Osteoblast (primary cell): ENCODE results near the gene DMBT1. TPM values are rescaled to one million over a fixed set of nuclear protein-coding genes. Genes with fewer than 3 reads are reported as not detected.

Source experiments
- DNase-seq: peaks from one replicate; pipeline ENCODE4 v3.0.0; 2011; ENCODE audit warnings: low spot score, mixed read lengths; ENCODE audit not compliant: insufficient read length; ENCODE audit errors: missing footprints
- H2AFZ ChIP-seq: 2 replicates; pipeline ENCODE4 v1.6.0; 2011; ENCODE audit warnings: mild to moderate bottlenecking, low read length
- H3K27ac ChIP-seq: 2 replicates; pipeline ENCODE4 v1.5.1; 2011; ENCODE audit warnings: mild to moderate bottlenecking, low read depth, low read length, moderate library complexity
- H3K27me3 ChIP-seq: 2 replicates; pipeline ENCODE4 v1.6.0; 2012; ENCODE audit warnings: mild to moderate bottlenecking, control low read depth, inconsistent platforms, low read length, moderate library complexity; ENCODE audit not compliant: insufficient read depth
- H3K36me3 ChIP-seq: 2 replicates; pipeline ENCODE4 v1.5.1; 2011; ENCODE audit warnings: mild to moderate bottlenecking, low read length, control low read depth, moderate library complexity; ENCODE audit not compliant: insufficient read depth
- H3K4me1 ChIP-seq: 2 replicates; pipeline ENCODE4 v1.5.1; 2011; ENCODE audit warnings: mild to moderate bottlenecking, low read length, control low read depth, moderate library complexity; ENCODE audit not compliant: insufficient read depth
- H3K4me2 ChIP-seq: 2 replicates; pipeline ENCODE4 v1.6.0; 2011; ENCODE audit warnings: mild to moderate bottlenecking, low read length; ENCODE audit not compliant: insufficient read depth
- H3K4me3 ChIP-seq: fragments of 200-600 bp; sonication (generic); 3 replicates; pipeline ENCODE4 v1.5.1; 2012; ENCODE audit warnings: mild to moderate bottlenecking, low read length, inconsistent platforms; ENCODE audit not compliant: insufficient read depth
- H3K79me2 ChIP-seq: 2 replicates; pipeline ENCODE4 v1.6.0; 2012; ENCODE audit warnings: mild to moderate bottlenecking, low read length, control low read depth, inconsistent platforms; ENCODE audit not compliant: insufficient read depth
- H3K9me3 ChIP-seq: 2 replicates; pipeline ENCODE4 v1.5.1; 2011; ENCODE audit warnings: low read depth, low read length, control low read depth
- H4K20me1 ChIP-seq: 2 replicates; pipeline ENCODE4 v1.6.0; 2012; ENCODE audit warnings: mild to moderate bottlenecking, low read length, control low read depth; ENCODE audit not compliant: insufficient read depth
- CTCF ChIP-seq: IDR thresholded peaks from 2 replicates; pipeline ENCODE4 v1.5.1; 2011; ENCODE audit warnings: mild to moderate bottlenecking, low read depth, low read length, moderate library complexity; ENCODE audit errors: extremely low read depth
- total RNA-seq: library from RNA; depleted of rRNA; stranded (reverse); fragments of >200 nt; gene quantifications from 2 replicates; pipeline ENCODE4 v1.2.3, GENCODE V29; 2012

The DMBT1 gene
- total RNA-seq, 1 donor: under 0.01 TPM

GRCh38 chr10:122663516-122664130 lies 103.1 kb downstream of the DMBT1 start:
- H4K20me1 ChIP-seq: no peaks in the 10 kb centered on the region
- H3K79me2 ChIP-seq: no peaks in the 10 kb centered on the region
- no peaks in the 10 kb centered on the region for H3K9me3 ChIP-seq
- no peaks in the 10 kb centered on the region for H3K36me3 ChIP-seq
- no peak overlapping the region for H3K27ac ChIP-seq
- TF ChIP-seq CTCF: no peak
- H2AFZ ChIP-seq: no peak overlapping the region
- DNase-seq: peak; percentile 44
- no peaks in the 10 kb centered on the region for H3K4me1 ChIP-seq
- H3K4me2 ChIP-seq: no peak overlapping the region
- H3K4me3 ChIP-seq: no peak overlapping the region
- H3K27me3 ChIP-seq: peaks cover 13% of the 10 kb centered on the region

GRCh38 chr10:122664501-122664900 lies 103.9 kb downstream of the DMBT1 start:
- Histone ChIP-seq H3K36me3 (no peaks in the 10 kb centered on the region), H3K79me2 (no peaks in the 10 kb centered on the region), H3K27me3 (peaks cover 15% of the 10 kb centered on the region), H2AFZ (no peak overlapping the region), H3K4me3 (no peak overlapping the region), H3K4me2 (no peak overlapping the region), H3K27ac (no peak overlapping the region), H3K9me3 (no peaks in the 10 kb centered on the region), H3K4me1 (no peaks in the 10 kb centered on the region), H4K20me1 (no peaks in the 10 kb centered on the region)
- DNase-seq: peak; percentile 71
- no peak for TF ChIP-seq CTCF

- Histone ChIP-seq H3K4me1 (no peaks in the 10 kb centered on the region), H3K79me2 (no peaks in the 10 kb centered on the region), H3K27me3 (peaks cover 15% of the 10 kb centered on the region), H3K9me3 (no peaks in the 10 kb centered on the region), H3K4me3 (no peak overlapping the region), H3K36me3 (no peaks in the 10 kb centered on the region), H3K4me2 (no peak overlapping the region), H4K20me1 (no peaks in the 10 kb centered on the region), H3K27ac (no peak overlapping the region), H2AFZ (no peak overlapping the region)
- DNase-seq: peak; percentile 56
- TF ChIP-seq CTCF: no peak
Observed at GRCh38 chr10:122665329-122665860, 104.8 kb downstream of the DMBT1 start.

- Histone ChIP-seq H3K4me1 (no peaks in the 10 kb centered on the region), H3K79me2 (no peaks in the 10 kb centered on the region), H3K9me3 (no peaks in the 10 kb centered on the region), H4K20me1 (no peaks in the 10 kb centered on the region), H3K27ac (no peak overlapping the region), H3K4me2 (no peak overlapping the region), H2AFZ (no peak overlapping the region), H3K4me3 (no peak overlapping the region), H3K27me3 (peaks cover 13% of the 10 kb centered on the region), H3K36me3 (no peaks in the 10 kb centered on the region)
- no peak for TF ChIP-seq CTCF
- no peak for DNase-seq
Observed at GRCh38 chr10:122665946-122666345, 105.4 kb downstream of the DMBT1 start.
